Activated CD4-positive, alpha-beta T cell treated with anti-CD3 and anti-CD28 coated beads, Interleukin-2, amount 10 ng/mL, durations not matched to agents 24 days and 14 days (primary cell): ENCODE results near the gene DYDC1. TPM values are rescaled to one million over a fixed set of nuclear protein-coding genes. Genes with fewer than 3 reads are reported as not detected.

ENCODE experiments used
- DNase-seq: peaks from one replicate; pipeline ENCODE4 v3.0.0; 2022
- H3K27ac Mint-ChIP-seq: one replicate; pipeline ENCODE4 v1.8.0; 2022; ENCODE audit warnings: mild to moderate bottlenecking, mixed read lengths
- H3K27me3 Mint-ChIP-seq: one replicate; pipeline ENCODE4 v1.8.0; 2022; ENCODE audit warnings: mixed read lengths
- H3K36me3 Mint-ChIP-seq: one replicate; pipeline ENCODE4 v1.8.0; 2022; ENCODE audit warnings: low read depth, mild to moderate bottlenecking, mixed read lengths
- H3K4me1 Mint-ChIP-seq: one replicate; pipeline ENCODE4 v1.8.0; 2021; ENCODE audit warnings: mixed read lengths
- H3K4me3 Mint-ChIP-seq: one replicate; pipeline ENCODE4 v1.8.0; 2022; ENCODE audit warnings: mild to moderate bottlenecking, moderate library complexity, mixed read lengths
- H3K9me3 Mint-ChIP-seq: one replicate; pipeline ENCODE4 v1.8.0; 2021; ENCODE audit warnings: mixed read lengths
- intact Hi-C: fragments of 100-400 bp; cut with micrococcal nuclease; formaldehyde crosslinking; loops from one replicate; pipeline ENCODE4 v1.15.1; 2023
- total RNA-seq: library from RNA; stranded (reverse); gene quantifications from 2 replicates; pipeline ENCODE4 v1.2.3, GENCODE V29; 2022

DYDC1 gene
- not detected in 2 replicates for total RNA-seq

DNA sequence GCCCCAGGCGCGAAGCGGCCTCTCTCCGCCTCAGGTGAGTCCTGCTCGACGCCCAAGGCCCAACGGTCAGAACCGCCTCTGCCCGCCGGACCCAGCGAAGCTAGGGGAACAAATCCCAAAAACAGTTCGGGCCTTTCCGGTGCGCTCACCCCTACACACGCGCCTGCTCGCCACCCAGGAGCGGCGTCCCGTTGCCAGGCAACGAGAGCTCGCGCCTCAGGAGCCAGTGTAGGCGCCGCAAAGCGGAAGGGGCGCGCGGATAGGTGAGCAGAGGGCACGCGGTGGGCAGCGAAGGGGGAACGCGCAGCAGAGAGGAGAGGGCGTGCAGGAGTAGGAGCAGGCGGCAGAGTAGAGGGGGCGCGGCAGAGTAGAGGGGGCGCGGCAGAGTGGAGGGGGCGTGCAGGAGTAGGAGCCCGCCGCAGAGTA lies at the start of gene DYDC1, which contains the start of gene DYDC2:
Gene DYDC1 (minus strand): TSS at position 193 of the 426 bp plus-strand sequence. CDS start 4,154 bp downstream, outside the sequence.
Gene DYDC2 (plus strand): TSS at position 219 of the 426 bp plus-strand sequence. CDS start 5,663 bp downstream, outside the sequence.
- Mint-ChIP-seq H3K4me3 (peak within 1 kb of the TSS; percentile 73), H3K27me3 (peaks cover 46% of the 10 kb centered on the region), H3K4me1 (peaks cover 2% of the 10 kb centered on the region), H3K27ac (no peak within 1 kb of the TSS), H3K36me3 (no peaks in the 10 kb centered on the region), H3K9me3 (no peaks in the 10 kb centered on the region)
- peak; percentile 82 for DNase-seq
- intact Hi-C loops = no loop called here

DNA sequence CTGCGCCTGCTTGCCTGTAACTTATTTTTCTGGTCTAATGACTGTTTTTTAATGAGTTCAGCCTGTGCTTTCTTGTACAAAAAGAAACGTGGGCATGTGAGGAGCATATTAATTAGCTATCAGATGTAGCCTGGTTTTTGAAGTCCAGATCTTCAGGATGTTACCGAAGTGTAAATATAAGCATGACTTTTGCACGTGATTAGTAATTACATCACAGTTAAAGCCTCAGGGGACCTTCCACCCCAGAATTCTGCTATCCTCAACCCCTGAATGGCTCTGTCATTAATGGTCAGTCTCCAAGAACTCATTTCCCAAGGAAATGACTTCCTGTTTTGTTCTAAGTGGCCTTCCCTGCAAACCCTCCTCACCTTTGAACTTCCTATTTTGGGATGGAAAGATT lies 49.6 kb upstream of the DYDC1 start:
- peaks cover 27% of the 10 kb centered on the region for H3K27me3 Mint-ChIP-seq
- peaks cover 4% of the 10 kb centered on the region for H3K36me3 Mint-ChIP-seq
- no peak overlapping the region for H3K4me3 Mint-ChIP-seq
- no peaks in the 10 kb centered on the region for H3K9me3 Mint-ChIP-seq
- intact Hi-C loops = no loop called here
- H3K4me1 Mint-ChIP-seq = peaks cover 17% of the 10 kb centered on the region
- no peak for DNase-seq
- no peak overlapping the region for H3K27ac Mint-ChIP-seq

- no peak overlapping the region for H3K27ac Mint-ChIP-seq
- H3K4me1 Mint-ChIP-seq = peaks cover 13% of the 10 kb centered on the region
- intact Hi-C loops = no loop called here
- DNase-seq = no peak
- H3K4me3 Mint-ChIP-seq = no peak overlapping the region
- peaks cover 27% of the 10 kb centered on the region for H3K27me3 Mint-ChIP-seq
- peaks cover 4% of the 10 kb centered on the region for H3K36me3 Mint-ChIP-seq
- H3K9me3 Mint-ChIP-seq = no peaks in the 10 kb centered on the region
Observed at GRCh38 chr10:80405626-80406025, 49.1 kb upstream of the DYDC1 start.

DNA sequence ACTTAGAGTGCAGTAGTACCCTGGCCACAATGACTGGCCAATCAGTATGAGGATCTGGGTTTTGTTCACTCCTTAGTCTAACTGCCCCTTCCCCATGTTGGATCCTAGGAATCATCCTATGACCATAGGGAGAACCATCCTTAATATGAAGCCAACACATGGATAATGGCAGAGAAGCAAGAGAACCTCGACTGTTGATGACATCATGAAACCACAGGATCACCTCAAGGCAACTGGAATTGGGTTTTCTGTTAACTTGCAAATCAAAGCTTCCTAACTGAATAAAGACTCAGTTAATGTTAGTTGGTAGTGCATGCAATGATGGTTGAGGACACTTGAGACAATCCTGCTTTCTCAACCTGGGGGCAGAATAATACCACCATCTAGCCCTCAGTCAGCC lies 48.5 kb upstream of the DYDC1 start:
- H3K4me3 Mint-ChIP-seq = no peak overlapping the region
- H3K4me1 Mint-ChIP-seq = peaks cover 11% of the 10 kb centered on the region
- intact Hi-C loops = no loop called here
- DNase-seq = no peak
- H3K27ac Mint-ChIP-seq = no peak overlapping the region
- no peaks in the 10 kb centered on the region for H3K9me3 Mint-ChIP-seq
- peaks cover 4% of the 10 kb centered on the region for H3K36me3 Mint-ChIP-seq
- H3K27me3 Mint-ChIP-seq = peaks cover 27% of the 10 kb centered on the region

- no peak overlapping the region for H3K27ac Mint-ChIP-seq
- H3K4me1 Mint-ChIP-seq = no peaks in the 10 kb centered on the region
- intact Hi-C loops = no loop called here
- H3K36me3 Mint-ChIP-seq = no peaks in the 10 kb centered on the region
- DNase-seq = no peak
- no peaks in the 10 kb centered on the region for H3K9me3 Mint-ChIP-seq
- peaks cover 11% of the 10 kb centered on the region for H3K27me3 Mint-ChIP-seq
- H3K4me3 Mint-ChIP-seq = no peak overlapping the region
Observed at GRCh38 chr10:80400136-80400804, 43.7 kb upstream of the DYDC1 start.

GRCh38 chr10:80397014-80397413 lies 40.5 kb upstream of the DYDC1 start:
- Mint-ChIP-seq H3K27me3 (peaks cover 8% of the 10 kb centered on the region), H3K4me1 (no peaks in the 10 kb centered on the region), H3K27ac (no peak overlapping the region), H3K9me3 (no peaks in the 10 kb centered on the region), H3K36me3 (no peaks in the 10 kb centered on the region), H3K4me3 (no peak overlapping the region)
- intact Hi-C loops = no loop called here
- no peak for DNase-seq

DNA sequence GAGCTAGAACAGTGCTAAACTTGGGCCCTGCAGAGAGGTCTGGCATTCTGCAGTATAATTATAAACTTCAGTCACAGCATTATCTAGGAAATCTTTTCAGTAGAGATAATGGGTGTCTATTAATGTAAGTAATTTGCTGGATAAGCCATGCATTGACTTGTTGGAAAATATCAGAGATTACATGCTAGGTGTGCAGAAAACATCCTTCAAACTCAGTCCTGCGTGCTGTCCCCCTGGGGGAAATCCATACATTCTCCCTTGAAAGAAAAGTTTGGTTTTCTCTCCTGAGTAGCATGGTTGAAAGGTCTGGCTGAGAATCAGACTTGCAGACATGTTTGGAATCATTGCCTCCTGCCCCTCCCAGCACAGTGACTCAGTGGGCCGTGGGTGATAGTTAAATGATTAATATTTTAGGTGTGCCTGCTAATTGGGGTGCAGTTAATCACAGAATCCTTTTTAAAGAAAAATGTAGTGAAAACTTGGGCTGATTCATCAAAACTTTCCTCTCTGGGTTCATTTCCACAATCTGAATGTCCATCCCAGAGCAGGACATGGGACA lies 37.9 kb upstream of the DYDC1 start:
- Mint-ChIP-seq H3K4me1 (no peaks in the 10 kb centered on the region), H3K27ac (no peak overlapping the region), H3K9me3 (no peaks in the 10 kb centered on the region), H3K4me3 (no peak overlapping the region), H3K27me3 (peaks cover 13% of the 10 kb centered on the region), H3K36me3 (no peaks in the 10 kb centered on the region)
- intact Hi-C loops = no loop called here
- DNase-seq = no peak

DNA sequence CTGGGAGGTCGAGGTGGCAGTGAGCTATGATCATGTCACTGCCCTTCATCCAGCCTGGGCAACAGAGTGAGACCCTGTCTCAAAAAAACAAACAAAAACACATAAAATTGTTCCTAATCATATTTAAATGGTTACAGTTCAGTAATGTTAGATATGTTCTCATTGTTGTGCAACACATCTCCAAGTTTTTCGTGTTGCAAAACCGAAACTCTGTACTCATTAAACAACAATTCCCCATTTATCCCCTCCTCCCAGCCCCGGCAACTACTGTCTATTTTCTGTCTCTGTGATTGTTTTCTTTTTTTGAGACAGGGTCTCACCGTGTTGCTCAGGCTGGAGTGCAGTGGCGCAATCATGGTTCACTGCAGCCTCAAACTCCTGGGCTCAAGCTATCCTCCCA lies 35.7 kb upstream of the DYDC1 start:
- intact Hi-C loops = no loop called here

GRCh38 chr10:80390740-80391139 lies 34.2 kb upstream of the DYDC1 start:
- H3K36me3 Mint-ChIP-seq = no peaks in the 10 kb centered on the region
- peaks cover 9% of the 10 kb centered on the region for H3K27me3 Mint-ChIP-seq
- no peak overlapping the region for H3K4me3 Mint-ChIP-seq
- intact Hi-C loops = no loop called here
- no peaks in the 10 kb centered on the region for H3K4me1 Mint-ChIP-seq
- no peak for DNase-seq
- H3K9me3 Mint-ChIP-seq = no peaks in the 10 kb centered on the region
- no peak overlapping the region for H3K27ac Mint-ChIP-seq

More for the DNA sequence above, 35.7 kb upstream of the DYDC1 start:
- Mint-ChIP-seq H3K27me3 (peaks cover 12% of the 10 kb centered on the region), H3K4me3 (no peak overlapping the region), H3K4me1 (no peaks in the 10 kb centered on the region), H3K9me3 (no peaks in the 10 kb centered on the region), H3K27ac (no peak overlapping the region), H3K36me3 (no peaks in the 10 kb centered on the region)
- DNase-seq = no peak

DNA sequence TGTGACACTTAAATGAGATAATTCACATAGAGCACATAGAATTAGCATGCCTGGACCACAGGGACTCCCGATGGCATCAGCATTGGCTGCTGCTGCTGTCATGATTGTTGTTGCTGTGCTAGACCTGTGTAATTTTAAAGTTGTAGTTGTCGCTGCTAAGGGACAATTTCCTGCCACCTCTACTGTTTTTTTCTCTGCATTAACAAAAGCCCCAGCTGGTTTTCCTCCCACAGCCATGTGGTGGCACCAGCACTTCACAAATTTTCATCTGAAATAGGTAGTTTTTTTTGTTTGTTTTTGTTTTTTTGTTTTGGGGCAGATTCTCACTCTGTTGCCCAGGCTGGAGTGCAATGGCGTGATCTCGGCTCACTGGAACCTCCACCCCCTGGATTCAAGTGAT lies 26.4 kb upstream of the DYDC1 start:
- Mint-ChIP-seq H3K4me1 (peaks cover 13% of the 10 kb centered on the region), H3K27ac (peak overlapping the region; percentile 49), H3K27me3 (peaks cover 9% of the 10 kb centered on the region), H3K4me3 (no peak overlapping the region), H3K36me3 (no peaks in the 10 kb centered on the region), H3K9me3 (no peaks in the 10 kb centered on the region)
- intact Hi-C loops = loop anchor here (1.0 to 5.0 kb wide), 5 partner anchors 60 to 542 kb away; no protein-coding TSS in a partner anchor
- DNase-seq = peak; percentile 87

- intact Hi-C loops = loop anchor here (5.0 kb wide), 2 partner anchors 147 to 217 kb away; no protein-coding TSS in a partner anchor
- Mint-ChIP-seq H3K4me1 (peaks cover 13% of the 10 kb centered on the region), H3K27ac (no peak overlapping the region)
Observed at GRCh38 chr10:80380185-80380584, 23.6 kb upstream of the DYDC1 start.

GRCh38 chr10:80379701-80380100 lies 23.1 kb upstream of the DYDC1 start:
- Mint-ChIP-seq H3K9me3 (no peaks in the 10 kb centered on the region), H3K4me3 (no peak overlapping the region), H3K27me3 (peaks cover 16% of the 10 kb centered on the region), H3K4me1 (peaks cover 13% of the 10 kb centered on the region), H3K36me3 (no peaks in the 10 kb centered on the region), H3K27ac (no peak overlapping the region)
- no peak for DNase-seq
- intact Hi-C loops = loop anchor here (5.0 kb wide), 2 partner anchors 148 to 218 kb away; no protein-coding TSS in a partner anchor

More at GRCh38 chr10:80380185-80380584, 23.6 kb upstream of the DYDC1 start:
- H3K9me3 Mint-ChIP-seq = no peaks in the 10 kb centered on the region
- H3K36me3 Mint-ChIP-seq = no peaks in the 10 kb centered on the region
- DNase-seq = no peak
- H3K27me3 Mint-ChIP-seq = peaks cover 16% of the 10 kb centered on the region
- H3K4me3 Mint-ChIP-seq = no peak overlapping the region

GRCh38 chr10:80373502-80373901 lies 16.9 kb upstream of the DYDC1 start:
- intact Hi-C loops = no loop called here
- no peak for DNase-seq
- peaks cover 5% of the 10 kb centered on the region for H3K4me1 Mint-ChIP-seq
- H3K9me3 Mint-ChIP-seq = peaks cover 5% of the 10 kb centered on the region
- no peaks in the 10 kb centered on the region for H3K36me3 Mint-ChIP-seq
- H3K27me3 Mint-ChIP-seq = peaks cover 10% of the 10 kb centered on the region
- no peak overlapping the region for H3K27ac Mint-ChIP-seq
- no peak overlapping the region for H3K4me3 Mint-ChIP-seq

DNA sequence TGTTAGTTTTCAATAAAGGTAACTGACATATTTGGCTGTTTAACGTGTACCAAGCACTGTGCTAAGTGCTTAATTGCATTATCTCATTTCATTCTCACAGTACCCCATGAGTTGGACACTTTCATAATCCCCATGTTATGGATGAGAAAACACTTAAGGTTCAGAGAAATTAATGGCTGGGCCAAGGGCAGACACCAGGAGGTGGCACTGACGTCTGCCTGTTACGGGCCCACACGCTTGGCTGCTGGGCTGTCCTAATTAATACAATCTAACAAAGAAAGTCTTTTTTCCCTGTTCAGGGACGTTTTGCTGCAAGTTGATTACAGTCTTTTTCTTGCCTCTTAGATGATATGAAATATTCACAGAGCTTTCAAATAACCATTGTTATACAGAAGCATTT lies 16.1 kb upstream of the DYDC1 start:
- H3K27me3 Mint-ChIP-seq = peaks cover 10% of the 10 kb centered on the region

More for the DNA sequence above, 16.1 kb upstream of the DYDC1 start:
- Mint-ChIP-seq H3K36me3 (no peaks in the 10 kb centered on the region), H3K4me3 (no peak overlapping the region), H3K4me1 (no peaks in the 10 kb centered on the region), H3K27ac (no peak overlapping the region), H3K9me3 (peaks cover 10% of the 10 kb centered on the region)
- intact Hi-C loops = no loop called here
- DNase-seq = no peak
